Mesendoderm (in vitro differentiated cells): Measurements from ENCODE around the gene NUAK2.

Source experiments
- DNase-seq: peaks from one replicate; pipeline ENCODE4 v3.0.0; 2013
- H2AK5ac ChIP-seq: 2 replicates; pipeline ENCODE4 v1.6.1; 2013; ENCODE audit warnings: low read length, inconsistent platforms
- H2BK120ac ChIP-seq: 2 replicates; pipeline ENCODE4 v1.6.1; 2013; ENCODE audit warnings: low read depth, mild to moderate bottlenecking, low read length, moderate library complexity, mixed read lengths
- H2BK15ac ChIP-seq: replicated peaks from 2 replicates; pipeline ENCODE4 v1.6.1; 2013; ENCODE audit warnings: low read depth, mild to moderate bottlenecking, moderate library complexity
- H2BK5ac ChIP-seq: 2 replicates; pipeline ENCODE4 v1.6.1; 2013; ENCODE audit warnings: low read length, inconsistent platforms
- H3K18ac ChIP-seq: 2 replicates; pipeline ENCODE4 v1.6.1; 2013; ENCODE audit warnings: mild to moderate bottlenecking, low read length, mixed read lengths
- H3K23ac ChIP-seq: one replicate; pipeline ENCODE4 v1.6.1; 2013; ENCODE audit warnings: low read length
- H3K27ac ChIP-seq: 2 replicates; pipeline ENCODE4 v1.5.1; 2013; ENCODE audit warnings: low read depth, mild to moderate bottlenecking, inconsistent platforms, low read length, moderate library complexity
- H3K27me3 ChIP-seq: 2 replicates; pipeline ENCODE4 v1.6.1; 2013; ENCODE audit warnings: low read length, control low read depth, mild to moderate bottlenecking, inconsistent platforms; ENCODE audit not compliant: insufficient read depth, poor library complexity
- H3K36me3 ChIP-seq: 2 replicates; pipeline ENCODE4 v1.6.1; 2013; ENCODE audit warnings: low read length, inconsistent platforms; ENCODE audit not compliant: control insufficient read depth, insufficient read depth
- H3K4ac ChIP-seq: one replicate; pipeline ENCODE4 v1.6.1; 2013; ENCODE audit warnings: low read depth, mild to moderate bottlenecking, low read length, moderate library complexity
- H3K4me1 ChIP-seq: 2 replicates; pipeline ENCODE4 v1.6.1; 2013; ENCODE audit warnings: low read depth, low read length, inconsistent platforms; ENCODE audit not compliant: control insufficient read depth
- H3K4me2 ChIP-seq: 2 replicates; pipeline ENCODE4 v1.6.1; 2013; ENCODE audit warnings: low read length
- H3K4me3 ChIP-seq: 2 replicates; pipeline ENCODE4 v1.5.1; 2013; ENCODE audit warnings: mild to moderate bottlenecking, low read length
- H3K56ac ChIP-seq: one replicate; pipeline ENCODE4 v1.6.1; 2013; ENCODE audit warnings: low read length
- H3K79me1 ChIP-seq: 2 replicates; pipeline ENCODE4 v1.6.1; 2013; ENCODE audit warnings: low read length, inconsistent platforms
- H3K79me2 ChIP-seq: 2 replicates; pipeline ENCODE4 v1.6.1; 2013; ENCODE audit warnings: mild to moderate bottlenecking, low read length; ENCODE audit not compliant: control insufficient read depth, insufficient read depth
- H3K9ac ChIP-seq: 2 replicates; pipeline ENCODE4 v1.6.1; 2013; ENCODE audit warnings: low read length, inconsistent platforms
- H4K5ac ChIP-seq: one replicate; pipeline ENCODE4 v1.6.1; 2013; ENCODE audit warnings: low read length
- H4K8ac ChIP-seq: one replicate; pipeline ENCODE4 v1.6.1; 2013; ENCODE audit warnings: low read depth, mild to moderate bottlenecking, control low read depth, low read length, moderate library complexity
- WGBS: extraction: QIAGEN DNeasy Blood & Tissue Kit; methylation state at CpG from one replicate; pipeline ENCODE4 v1.1.7; 2013; ENCODE audit warnings: low lambda C conversion rate, missing lambda C conversion rate; ENCODE audit not compliant: insufficient coverage; ENCODE audit errors: extremely low coverage; 5-methylcytosine and 5-hydroxymethylcytosine counted together

NUAK2 gene

DNA sequence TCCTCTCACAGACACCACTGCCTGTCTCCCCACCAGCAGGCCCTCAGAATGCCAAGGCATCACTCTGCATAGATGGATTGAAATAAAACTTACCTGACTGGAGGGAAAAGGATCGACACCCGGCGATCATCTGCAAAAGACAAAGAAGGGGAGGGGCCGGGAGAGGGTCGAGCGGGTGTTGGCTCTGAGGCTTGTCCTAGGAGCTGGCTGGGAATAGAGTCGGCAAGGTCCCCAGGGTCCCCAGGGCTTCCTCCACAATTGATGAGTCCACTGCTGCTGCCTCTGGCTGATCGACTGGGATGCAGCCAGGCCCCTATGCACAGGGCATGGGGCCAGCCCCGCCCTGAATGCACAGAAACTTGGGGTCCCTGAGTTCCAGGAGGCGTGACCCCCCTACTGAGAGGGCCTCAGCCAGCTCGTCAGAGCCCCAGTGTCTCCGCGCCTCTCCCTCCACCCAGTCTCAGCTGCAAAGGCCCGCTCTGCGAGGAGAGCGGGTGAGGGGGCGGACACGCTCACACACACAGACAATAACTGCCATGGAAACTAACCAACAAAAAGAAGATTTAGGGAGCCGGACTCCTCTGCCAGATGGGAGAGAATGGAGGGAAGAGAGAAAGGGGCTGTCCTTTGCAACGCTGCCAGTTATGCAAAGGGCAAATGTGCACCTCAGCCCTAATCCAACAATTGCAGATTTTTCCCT is 35.0 kb upstream of the NUAK2 start, which contains the start of gene KLHDC8A:
Gene KLHDC8A (minus strand): TSS at position 483 of the 700 bp plus-strand sequence. CDS start 13,318 bp downstream, outside the sequence.
- Histone ChIP-seq H3K36me3 (no peaks in the 10 kb centered on the region), H3K4me2 (no peak within 1 kb of the TSS), H3K56ac (no peak within 1 kb of the TSS), H3K79me2 (no peaks in the 10 kb centered on the region), H3K27ac (peak within 1 kb of the TSS; percentile 2), H3K27me3 (no peaks in the 10 kb centered on the region), H3K18ac (no peak within 1 kb of the TSS), H3K4me3 (no peak within 1 kb of the TSS), H2BK5ac (no peak within 1 kb of the TSS), H2BK120ac (no peak within 1 kb of the TSS), H2AK5ac (no peak within 1 kb of the TSS), H3K79me1 (no peaks in the 10 kb centered on the region), H3K4me1 (no peaks in the 10 kb centered on the region), H2BK15ac (no peak within 1 kb of the TSS), H3K9ac (no peak within 1 kb of the TSS), H4K5ac (no peak within 1 kb of the TSS), H3K4ac (no peak within 1 kb of the TSS), H3K23ac (no peak within 1 kb of the TSS), H4K8ac (no peak within 1 kb of the TSS)
- WGBS: no CpG with 5 or more reads among the region's 20 CpGs
- DNase-seq: no peak

DNA sequence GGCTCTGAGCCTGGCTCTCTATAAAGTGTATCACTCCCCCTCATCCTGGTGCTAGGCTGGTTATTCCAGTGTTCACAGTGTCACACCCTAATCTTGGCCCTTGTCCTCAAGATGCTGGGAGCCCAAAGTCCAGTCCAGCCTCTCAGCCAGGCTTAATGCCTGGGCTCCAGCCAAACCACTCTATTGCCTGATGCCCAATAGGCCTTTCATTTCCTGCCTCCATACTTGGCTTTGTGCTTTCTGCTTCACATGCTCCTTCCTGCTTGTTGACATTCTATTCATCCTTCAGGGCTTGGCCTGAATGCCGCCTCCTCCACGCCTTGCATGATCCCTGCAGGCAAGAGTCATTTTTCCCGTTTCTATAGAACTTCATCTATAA is 33.5 kb upstream of the NUAK2 start:
- H3K4ac ChIP-seq: no peak overlapping the region
- H3K56ac ChIP-seq: no peak overlapping the region
- H3K18ac ChIP-seq: no peak overlapping the region
- no peak overlapping the region for H3K4me3 ChIP-seq
- H2BK120ac ChIP-seq: no peak overlapping the region
- H2BK15ac ChIP-seq: no peak overlapping the region
- no peaks in the 10 kb centered on the region for H3K79me1 ChIP-seq
- H3K36me3 ChIP-seq: no peaks in the 10 kb centered on the region
- H3K27me3 ChIP-seq: no peaks in the 10 kb centered on the region
- no peak overlapping the region for H2AK5ac ChIP-seq
- DNase-seq: no peak
- no peak overlapping the region for H2BK5ac ChIP-seq
- WGBS: no CpG with 5 or more reads among the region's 3 CpGs
- H3K27ac ChIP-seq: no peak overlapping the region
- H4K8ac ChIP-seq: no peak overlapping the region
- no peaks in the 10 kb centered on the region for H3K79me2 ChIP-seq
- H3K4me1 ChIP-seq: peaks cover 2% of the 10 kb centered on the region
- H3K4me2 ChIP-seq: no peak overlapping the region
- no peak overlapping the region for H3K23ac ChIP-seq
- no peak overlapping the region for H4K5ac ChIP-seq
- no peak overlapping the region for H3K9ac ChIP-seq

GRCh38 chr1:205354259-205355074 is 32.9 kb upstream of the NUAK2 start:
- Histone ChIP-seq H3K27me3 (no peaks in the 10 kb centered on the region), H3K4me1 (peaks cover 2% of the 10 kb centered on the region), H3K79me2 (no peaks in the 10 kb centered on the region), H2AK5ac (no peak overlapping the region), H3K56ac (no peak overlapping the region), H3K4me3 (no peak overlapping the region), H3K36me3 (no peaks in the 10 kb centered on the region), H3K23ac (no peak overlapping the region), H4K8ac (no peak overlapping the region), H3K79me1 (no peaks in the 10 kb centered on the region), H2BK15ac (no peak overlapping the region), H2BK5ac (no peak overlapping the region), H3K27ac (no peak overlapping the region), H3K18ac (no peak overlapping the region), H3K4me2 (no peak overlapping the region), H3K9ac (no peak overlapping the region), H4K5ac (no peak overlapping the region), H3K4ac (no peak overlapping the region), H2BK120ac (no peak overlapping the region)
- peak; percentile 76 for DNase-seq
- no CpG with 5 or more reads among the region's 5 CpGs for WGBS

GRCh38 chr1:205353612-205354011 is 32.1 kb upstream of the NUAK2 start:
- Histone ChIP-seq H3K36me3 (no peaks in the 10 kb centered on the region), H3K4ac (no peak overlapping the region), H4K8ac (no peak overlapping the region), H3K9ac (no peak overlapping the region), H3K23ac (no peak overlapping the region), H3K18ac (no peak overlapping the region), H3K4me1 (peaks cover 6% of the 10 kb centered on the region), H2BK120ac (no peak overlapping the region), H2BK5ac (no peak overlapping the region), H2BK15ac (no peak overlapping the region), H3K27ac (no peak overlapping the region), H3K4me2 (no peak overlapping the region), H2AK5ac (no peak overlapping the region), H3K27me3 (no peaks in the 10 kb centered on the region), H3K4me3 (no peak overlapping the region), H3K79me1 (no peaks in the 10 kb centered on the region), H3K79me2 (no peaks in the 10 kb centered on the region), H3K56ac (no peak overlapping the region), H4K5ac (no peak overlapping the region)
- no CpG with 5 or more reads among the region's 6 CpGs for WGBS
- DNase-seq: no peak

- Histone ChIP-seq H3K4ac (no peak overlapping the region), H4K8ac (no peak overlapping the region), H3K27me3 (no peaks in the 10 kb centered on the region), H3K36me3 (no peaks in the 10 kb centered on the region), H3K79me1 (no peaks in the 10 kb centered on the region), H4K5ac (no peak overlapping the region), H3K4me1 (peaks cover 7% of the 10 kb centered on the region), H3K4me2 (no peak overlapping the region), H3K56ac (no peak overlapping the region), H2BK15ac (no peak overlapping the region), H3K23ac (no peak overlapping the region), H3K4me3 (no peak overlapping the region), H2BK120ac (no peak overlapping the region), H3K27ac (no peak overlapping the region), H3K18ac (no peak overlapping the region), H3K79me2 (no peaks in the 10 kb centered on the region), H2BK5ac (no peak overlapping the region), H3K9ac (no peak overlapping the region), H2AK5ac (no peak overlapping the region)
- DNase-seq: no peak
- WGBS: no CpG with 5 or more reads among the region's 4 CpGs
Observed at GRCh38 chr1:205353191-205353590, 31.6 kb upstream of the NUAK2 start.
